Measurements from ENCODE around the gene PRIMA1. TPM values are rescaled to one million over a fixed set of nuclear protein-coding genes. Genes with fewer than 3 reads are reported as not detected.

The PRIMA1 gene
- polyA plus RNA-seq, 3 donors: not detected

GRCh38 chr14:93748208-93749075, 39.8 kb downstream of the PRIMA1 start:
- Histone ChIP-seq H3K4me1 (ENCODE audit: control insufficient read depth in 1 of 2, insufficient read depth in 2 of 2, low read length in 2 of 2) (no peaks in the 10 kb centered on the region), H3K27ac (ENCODE audit: low read depth in 1 of 2, low read length in 2 of 2) (no peak overlapping the region), H2AFZ (ENCODE audit: insufficient read depth, low read depth, low read length, poor library complexity, severe bottlenecking) (no peak overlapping the region), H3K4me3 (replicated peaks in 1 of 3; ENCODE audit: low read depth in 2 of 3, low read length in 3 of 3) (no peak overlapping the region), H3K79me2 (ENCODE audit: insufficient read depth, low read length) (no peaks in the 10 kb centered on the region), H3K9ac (ENCODE audit: insufficient read depth, low read length, poor library complexity, severe bottlenecking) (no peak overlapping the region), H3K4me2 (replicated peaks; ENCODE audit: extremely low read depth, low read length, poor library complexity, severe bottlenecking) (no peak overlapping the region), H3K9me3 (replicated peaks in 1 of 2; ENCODE audit: control insufficient read depth in 1 of 2, insufficient read depth in 1 of 2, low read length in 2 of 2) (no peaks in the 10 kb centered on the region), H3K27me3 (ENCODE audit: control insufficient read depth in 2 of 2, insufficient read depth in 2 of 2, low read length in 2 of 2) (no peaks in the 10 kb centered on the region), H4K20me1 (ENCODE audit: insufficient read depth, low read length) (no peaks in the 10 kb centered on the region), H3K36me3 (replicated peaks in 1 of 2; ENCODE audit: control insufficient read depth in 1 of 2, insufficient read depth in 2 of 2, low read length in 2 of 2) (no peaks in the 10 kb centered on the region)
- Mint-ChIP-seq H3K4me1 (no peaks in the 10 kb centered on the region), H3K27me3 (ENCODE audit: low read depth in 3 of 3) (peaks cover 2 to 5% (median 4%) of the 10 kb centered on the region in 3 donors), H3K36me3 (no peaks in the 10 kb centered on the region), H3K9me3 (peaks cover 0 to 3% (median 0%) of the 10 kb centered on the region in 7 donors), H3K27ac (peak overlapping the region in 1 of 7 donors; percentile 16), H3K4me3 (no peak overlapping the region)
- intact Hi-C loops (cut with micrococcal nuclease): no loop called here
- WGBS (ENCODE audit: insufficient coverage): 90% methylated on average over 22 of the region's 25 CpGs
- DNase-seq: no peak
- no peak for TF ChIP-seq CTCF (IDR thresholded peaks at IDR 0.05)

DNA sequence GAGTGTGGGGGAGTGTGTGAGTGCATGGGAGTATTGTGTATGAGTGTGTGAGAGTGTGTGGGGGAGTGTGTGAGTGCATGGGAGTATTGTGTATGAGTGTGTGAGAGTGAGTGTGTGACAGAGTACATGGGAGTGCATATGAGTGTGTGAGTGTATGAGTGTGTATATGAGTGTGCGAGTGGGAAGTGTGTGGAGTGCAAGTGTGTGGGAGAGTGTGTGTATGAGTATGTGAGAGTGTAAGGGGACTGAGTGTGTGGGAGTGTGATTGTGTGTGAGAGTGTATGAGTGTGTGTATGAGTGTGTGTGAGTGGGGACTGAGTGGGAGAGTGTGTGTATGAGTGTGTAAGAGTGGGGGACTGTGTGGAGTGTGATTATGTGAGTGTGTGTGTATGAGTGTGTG, 40.7 kb downstream of the PRIMA1 start:
- no peaks in the 10 kb centered on the region for H3K4me1 Mint-ChIP-seq
- Histone ChIP-seq H4K20me1 (ENCODE audit: insufficient read depth, low read length) (no peaks in the 10 kb centered on the region), H3K4me3 (replicated peaks in 1 of 3; ENCODE audit: low read depth in 2 of 3, low read length in 3 of 3) (no peak overlapping the region), H3K4me1 (ENCODE audit: control insufficient read depth in 1 of 2, insufficient read depth in 2 of 2, low read length in 2 of 2) (no peaks in the 10 kb centered on the region), H3K79me2 (ENCODE audit: insufficient read depth, low read length) (no peaks in the 10 kb centered on the region), H3K9ac (ENCODE audit: insufficient read depth, low read length, poor library complexity, severe bottlenecking) (no peak overlapping the region), H3K27me3 (ENCODE audit: control insufficient read depth in 2 of 2, insufficient read depth in 2 of 2, low read length in 2 of 2) (no peaks in the 10 kb centered on the region), H3K9me3 (replicated peaks in 1 of 2; ENCODE audit: control insufficient read depth in 1 of 2, insufficient read depth in 1 of 2, low read length in 2 of 2) (no peaks in the 10 kb centered on the region), H2AFZ (ENCODE audit: insufficient read depth, low read depth, low read length, poor library complexity, severe bottlenecking) (no peak overlapping the region), H3K4me2 (replicated peaks; ENCODE audit: extremely low read depth, low read length, poor library complexity, severe bottlenecking) (no peak overlapping the region), H3K27ac (ENCODE audit: low read depth in 1 of 2, low read length in 2 of 2) (no peak overlapping the region), H3K36me3 (replicated peaks in 1 of 2; ENCODE audit: control insufficient read depth in 1 of 2, insufficient read depth in 2 of 2, low read length in 2 of 2) (no peaks in the 10 kb centered on the region)
- H3K36me3 Mint-ChIP-seq: no peaks in the 10 kb centered on the region
- no peak overlapping the region for H3K4me3 Mint-ChIP-seq
- H3K9me3 Mint-ChIP-seq: peaks cover 0 to 2% (median 0%) of the 10 kb centered on the region in 7 donors
- TF ChIP-seq CTCF (IDR thresholded peaks at IDR 0.05): no peak
- intact Hi-C loops (cut with micrococcal nuclease): no loop called here
- WGBS (ENCODE audit: insufficient coverage): 100% methylated on average over 1 of the region's 1 CpG
- H3K27me3 Mint-ChIP-seq (ENCODE audit: low read depth in 3 of 3): peaks cover 2 to 5% (median 5%) of the 10 kb centered on the region in 3 donors
- DNase-seq: no peak
- no peak overlapping the region for H3K27ac Mint-ChIP-seq
